WTC11 (cell line): ENCODE results near the gene NQO2.

Experiments used
- CREM ChIP-seq: sonication (generic); formaldehyde crosslinking; IDR thresholded peaks from 2 replicates; pipeline ENCODE4 v1.8.1; 2022; ENCODE audit warnings: mild to moderate bottlenecking, missing genetic modification reagents, moderate library complexity
- EMX1 ChIP-seq: fragments of 250-450 bp; sonication (Bioruptor Pico); IDR thresholded peaks from 2 replicates; pipeline ENCODE4 v1.8.0; 2021; ENCODE audit warnings: mild to moderate bottlenecking
- ETV6 ChIP-seq: sonication (generic); formaldehyde crosslinking; IDR thresholded peaks from 2 replicates; pipeline ENCODE4 v1.8.1; 2022; ENCODE audit warnings: mild to moderate bottlenecking, missing genetic modification reagents
- MAX ChIP-seq: sonication (generic); formaldehyde crosslinking; IDR thresholded peaks from 2 replicates; pipeline ENCODE4 v1.8.0; 2022; ENCODE audit warnings: mild to moderate bottlenecking, missing genetic modification reagents
- MLX ChIP-seq: sonication (generic); formaldehyde crosslinking; IDR thresholded peaks from 2 replicates; pipeline ENCODE4 v1.8.1; 2023; ENCODE audit warnings: mild to moderate bottlenecking, missing genetic modification reagents, moderate library complexity
- STAT6 ChIP-seq: sonication (generic); formaldehyde crosslinking; conservative IDR thresholded peaks from 2 replicates; pipeline ENCODE4 v1.8.1; 2023; ENCODE audit warnings: mild to moderate bottlenecking, low read depth, missing genetic modification reagents, moderate library complexity
- TCF7 ChIP-seq: sonication (generic); formaldehyde crosslinking; IDR thresholded peaks from 2 replicates; pipeline ENCODE4 v1.8.0; 2022; ENCODE audit warnings: mild to moderate bottlenecking, low read depth, missing genetic modification reagents, moderate library complexity
- USF2 ChIP-seq: sonication (generic); formaldehyde crosslinking; IDR thresholded peaks from 2 replicates; pipeline ENCODE4 v1.8.1; 2023; ENCODE audit warnings: mild to moderate bottlenecking, missing genetic modification reagents, moderate library complexity
- ZNF263 ChIP-seq: sonication (generic); formaldehyde crosslinking; IDR thresholded peaks from 2 replicates; pipeline ENCODE4 v1.8.1; 2022; ENCODE audit warnings: low read depth, mild to moderate bottlenecking, moderate library complexity, missing genetic modification reagents
- ZNF281 ChIP-seq: sonication (generic); formaldehyde crosslinking; IDR thresholded peaks from 2 replicates; pipeline ENCODE4 v1.8.0; 2023; ENCODE audit warnings: mild to moderate bottlenecking, missing genetic modification reagents
- ZNF425 ChIP-seq: fragments of 250-450 bp; sonication (Bioruptor Pico); conservative IDR thresholded peaks from 2 replicates; pipeline ENCODE4 v1.9.0; 2021; ENCODE audit warnings: mild to moderate bottlenecking
- TF ChIP-seq, protein P1 (sequence below): fragments of 200-600 bp; IDR thresholded peaks from 2 replicates; pipeline ENCODE4 v1.8.0; 2022; ENCODE audit warnings: antibody characterized with exemption
- TF ChIP-seq, protein P2 (sequence below): sonication (generic); formaldehyde crosslinking; IDR thresholded peaks from 2 replicates; pipeline ENCODE4 v1.8.0; 2022; ENCODE audit warnings: mild to moderate bottlenecking, missing genetic modification reagents
- TF ChIP-seq, protein P3 (sequence below): sonication (generic); formaldehyde crosslinking; IDR thresholded peaks from 2 replicates; pipeline ENCODE4 v1.8.1; 2023; ENCODE audit warnings: mild to moderate bottlenecking, missing genetic modification reagents

- TF ChIP-seq, protein P1, sequence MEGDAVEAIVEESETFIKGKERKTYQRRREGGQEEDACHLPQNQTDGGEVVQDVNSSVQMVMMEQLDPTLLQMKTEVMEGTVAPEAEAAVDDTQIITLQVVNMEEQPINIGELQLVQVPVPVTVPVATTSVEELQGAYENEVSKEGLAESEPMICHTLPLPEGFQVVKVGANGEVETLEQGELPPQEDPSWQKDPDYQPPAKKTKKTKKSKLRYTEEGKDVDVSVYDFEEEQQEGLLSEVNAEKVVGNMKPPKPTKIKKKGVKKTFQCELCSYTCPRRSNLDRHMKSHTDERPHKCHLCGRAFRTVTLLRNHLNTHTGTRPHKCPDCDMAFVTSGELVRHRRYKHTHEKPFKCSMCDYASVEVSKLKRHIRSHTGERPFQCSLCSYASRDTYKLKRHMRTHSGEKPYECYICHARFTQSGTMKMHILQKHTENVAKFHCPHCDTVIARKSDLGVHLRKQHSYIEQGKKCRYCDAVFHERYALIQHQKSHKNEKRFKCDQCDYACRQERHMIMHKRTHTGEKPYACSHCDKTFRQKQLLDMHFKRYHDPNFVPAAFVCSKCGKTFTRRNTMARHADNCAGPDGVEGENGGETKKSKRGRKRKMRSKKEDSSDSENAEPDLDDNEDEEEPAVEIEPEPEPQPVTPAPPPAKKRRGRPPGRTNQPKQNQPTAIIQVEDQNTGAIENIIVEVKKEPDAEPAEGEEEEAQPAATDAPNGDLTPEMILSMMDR = peak; percentile 51
- no peak for TF ChIP-seq EMX1
- no peak for TF ChIP-seq STAT6
- no peak for TF ChIP-seq MLX (CRISPR knock-in tag)
- TF ChIP-seq ZNF425 = no peak
- TF ChIP-seq CREM (CRISPR knock-in tag) = no peak
- TF ChIP-seq, protein P2, sequence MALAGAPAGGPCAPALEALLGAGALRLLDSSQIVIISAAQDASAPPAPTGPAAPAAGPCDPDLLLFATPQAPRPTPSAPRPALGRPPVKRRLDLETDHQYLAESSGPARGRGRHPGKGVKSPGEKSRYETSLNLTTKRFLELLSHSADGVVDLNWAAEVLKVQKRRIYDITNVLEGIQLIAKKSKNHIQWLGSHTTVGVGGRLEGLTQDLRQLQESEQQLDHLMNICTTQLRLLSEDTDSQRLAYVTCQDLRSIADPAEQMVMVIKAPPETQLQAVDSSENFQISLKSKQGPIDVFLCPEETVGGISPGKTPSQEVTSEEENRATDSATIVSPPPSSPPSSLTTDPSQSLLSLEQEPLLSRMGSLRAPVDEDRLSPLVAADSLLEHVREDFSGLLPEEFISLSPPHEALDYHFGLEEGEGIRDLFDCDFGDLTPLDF = no peak
- TF ChIP-seq, protein P3, sequence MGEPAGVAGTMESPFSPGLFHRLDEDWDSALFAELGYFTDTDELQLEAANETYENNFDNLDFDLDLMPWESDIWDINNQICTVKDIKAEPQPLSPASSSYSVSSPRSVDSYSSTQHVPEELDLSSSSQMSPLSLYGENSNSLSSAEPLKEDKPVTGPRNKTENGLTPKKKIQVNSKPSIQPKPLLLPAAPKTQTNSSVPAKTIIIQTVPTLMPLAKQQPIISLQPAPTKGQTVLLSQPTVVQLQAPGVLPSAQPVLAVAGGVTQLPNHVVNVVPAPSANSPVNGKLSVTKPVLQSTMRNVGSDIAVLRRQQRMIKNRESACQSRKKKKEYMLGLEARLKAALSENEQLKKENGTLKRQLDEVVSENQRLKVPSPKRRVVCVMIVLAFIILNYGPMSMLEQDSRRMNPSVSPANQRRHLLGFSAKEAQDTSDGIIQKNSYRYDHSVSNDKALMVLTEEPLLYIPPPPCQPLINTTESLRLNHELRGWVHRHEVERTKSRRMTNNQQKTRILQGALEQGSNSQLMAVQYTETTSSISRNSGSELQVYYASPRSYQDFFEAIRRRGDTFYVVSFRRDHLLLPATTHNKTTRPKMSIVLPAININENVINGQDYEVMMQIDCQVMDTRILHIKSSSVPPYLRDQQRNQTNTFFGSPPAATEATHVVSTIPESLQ = no peak
- no peak for TF ChIP-seq ETV6
- no peak for TF ChIP-seq MAX (CRISPR knock-in tag)
- no peak for TF ChIP-seq ZNF281 (CRISPR knock-in tag)
- no peak for TF ChIP-seq TCF7 (CRISPR knock-in tag)
- no peak for TF ChIP-seq USF2 (CRISPR knock-in tag)
- TF ChIP-seq ZNF263 (CRISPR knock-in tag) = no peak
These were observed 2.1 kb downstream of the NQO2 start for GRCh38 chr6:3001773-3002293.
